Spleen (tissue), 7 donors: ENCODE measurements around the gene APOA4.

Experiments
- POLR2A ChIP-seq, 3 donors: fragments of 450-650 bp; IDR thresholded peaks; one replicate each; pipeline ENCODE4 v1.5.1; 2017; ENCODE audit warnings: antibody characterized with exemption in 3 of 3, mild to moderate bottlenecking in 1 of 3
- TF ChIP-seq, protein P1 (sequence below), 11 experiments: fragments of 200-600 bp in 7 of 11; fragments of 450-650 bp in 4 of 11; sonication (generic) in 4 of 11; IDR thresholded peaks in 8 of 11; conservative IDR thresholded peaks in 3 of 11; 1 replicate in 7 of 11; 2 replicates in 4 of 11; pipeline versions ENCODE4 v1.4.0 to v1.8.0; 2016 to 2021; ENCODE audit warnings: antibody characterized with exemption in 11 of 11, inconsistent platforms in 4 of 11, mild to moderate bottlenecking in 1 of 11
- donor health status: DM: no; HTN: no; CAD: no; lungs with moderate emphysema.
- donor health status: DM: no; HTN: no; CAD: no.
- donor health status: DM: no; HTN: no; CAD: no.

DNA sequence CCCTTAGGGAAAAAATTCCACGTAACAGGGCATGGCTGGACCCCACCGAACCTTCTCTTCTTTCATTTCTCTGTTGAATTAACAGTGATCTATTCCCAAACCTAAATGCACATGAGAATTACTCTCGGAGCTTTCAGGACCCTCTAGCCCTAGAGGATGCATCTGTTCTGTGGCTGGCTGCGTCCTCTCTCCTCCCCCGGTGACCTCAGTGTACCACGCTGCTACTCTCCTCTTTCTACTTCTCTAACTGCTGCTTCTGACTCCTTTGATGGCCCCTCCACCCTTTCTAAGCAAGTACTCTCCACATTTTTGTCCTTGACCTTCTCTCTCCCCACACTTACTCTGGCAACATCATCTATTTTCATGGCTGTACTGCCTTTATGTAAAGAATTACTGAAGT is 26.4 kb upstream of the APOA4 start:
- TF ChIP-seq, protein P1, sequence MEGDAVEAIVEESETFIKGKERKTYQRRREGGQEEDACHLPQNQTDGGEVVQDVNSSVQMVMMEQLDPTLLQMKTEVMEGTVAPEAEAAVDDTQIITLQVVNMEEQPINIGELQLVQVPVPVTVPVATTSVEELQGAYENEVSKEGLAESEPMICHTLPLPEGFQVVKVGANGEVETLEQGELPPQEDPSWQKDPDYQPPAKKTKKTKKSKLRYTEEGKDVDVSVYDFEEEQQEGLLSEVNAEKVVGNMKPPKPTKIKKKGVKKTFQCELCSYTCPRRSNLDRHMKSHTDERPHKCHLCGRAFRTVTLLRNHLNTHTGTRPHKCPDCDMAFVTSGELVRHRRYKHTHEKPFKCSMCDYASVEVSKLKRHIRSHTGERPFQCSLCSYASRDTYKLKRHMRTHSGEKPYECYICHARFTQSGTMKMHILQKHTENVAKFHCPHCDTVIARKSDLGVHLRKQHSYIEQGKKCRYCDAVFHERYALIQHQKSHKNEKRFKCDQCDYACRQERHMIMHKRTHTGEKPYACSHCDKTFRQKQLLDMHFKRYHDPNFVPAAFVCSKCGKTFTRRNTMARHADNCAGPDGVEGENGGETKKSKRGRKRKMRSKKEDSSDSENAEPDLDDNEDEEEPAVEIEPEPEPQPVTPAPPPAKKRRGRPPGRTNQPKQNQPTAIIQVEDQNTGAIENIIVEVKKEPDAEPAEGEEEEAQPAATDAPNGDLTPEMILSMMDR (IDR thresholded peaks at IDR 0.05 in 8 of 11, conservative IDR thresholded peaks at IDR 0.05 in 3 of 11): no peak
- TF ChIP-seq POLR2A (IDR thresholded peaks at IDR 0.05): no peak
